Measurements from ENCODE around the gene SLC6A3. TPM values are rescaled to one million over a fixed set of nuclear protein-coding genes. Genes with fewer than 3 reads are reported as not detected.

The SLC6A3 gene
- total and polyA plus RNA-seq, 2 donors (not counting 3 experiments of a cell fraction or from before 2014, with no cell fraction given), result not detected

GRCh38 chr5:1479066-1479465 is 33.8 kb upstream of the SLC6A3 start:
- H3K27ac ChIP-seq (ENCODE audit: insufficient read depth, low read depth, low read length), result no peak overlapping the region
- dilution Hi-C loops (cut with MboI; ENCODE audit: extremely low pct_ligation_motif_present, low sequenced_read_pairs), result no loop called here
- H3K9me3 ChIP-seq (replicated peaks; ENCODE audit: control insufficient read depth, insufficient read depth, low read length), result no peaks in the 10 kb centered on the region
- no TSS peak for BruUV-seq (replicated peaks)
- ChIA-PET CTCF (interaction anchor here (1.2 to 1.9 kb wide), 4 partner anchors 13 to 166 kb away, joined by 3 to 7 read pairs (median 4); no protein-coding TSS in a partner anchor), POLR2A (no interaction called here)
- no peaks in the 10 kb centered on the region for H4K20me1 ChIP-seq (replicated peaks; ENCODE audit: control insufficient read depth, extremely low read depth, insufficient read depth, low read length)
- no peak overlapping the region for H2AFZ ChIP-seq (ENCODE audit: low read depth, low read length)
- TF ChIP-seq EZH2 (IDR thresholded peaks at IDR 0.05; ENCODE audit: borderline replicate concordance, low read depth, low read length, severe bottlenecking) (no peak), FOS (IDR thresholded peaks at IDR 0.05; ENCODE audit: borderline replicate concordance, insufficient read depth, low read length) (no peak)
- FAIRE-seq (no peak), DNase-seq (ENCODE audit: low read depth, low spot score) (no peak)
- H3K4me1 ChIP-seq (ENCODE audit: control insufficient read depth, extremely low read depth, insufficient read depth, low read length), result no peaks in the 10 kb centered on the region
- no peaks in the 10 kb centered on the region for H3K79me2 ChIP-seq (ENCODE audit: control insufficient read depth, insufficient read depth, low read length)
- peaks cover 4 to 17% of the 10 kb centered on the region in 2 experiments for H3K36me3 ChIP-seq (ENCODE audit: control insufficient read depth in 2 of 2, extremely low read depth in 1 of 2, insufficient read depth in 2 of 2, low read length in 2 of 2)
- no peak overlapping the region for H3K9ac ChIP-seq (replicated peaks; ENCODE audit: extremely low read depth, insufficient read depth, low read length)
- H3K4me2 ChIP-seq (ENCODE audit: insufficient read depth, low read length), result no peak overlapping the region
- H3K4me3 ChIP-seq (replicated peaks in 1 of 3; ENCODE audit: insufficient read depth in 1 of 3, low read depth in 1 of 3, low read length in 3 of 3), result no peak overlapping the region
- no peaks in the 10 kb centered on the region for H3K9me1 ChIP-seq (replicated peaks; ENCODE audit: control insufficient read depth, extremely low read depth, insufficient read depth, low read length)
- intact Hi-C loops (cut with micrococcal nuclease), result loop anchor here (1.0 kb wide), 2 partner anchors 162 to 166 kb away; no protein-coding TSS in a partner anchor
- no peaks in the 10 kb centered on the region for H3K27me3 ChIP-seq (ENCODE audit: control insufficient read depth in 2 of 2, insufficient read depth in 2 of 2, low read length in 2 of 2)

GRCh38 chr5:1478271-1479035 is 33.2 kb upstream of the SLC6A3 start:
- Histone ChIP-seq H3K9me3 (replicated peaks; ENCODE audit: control insufficient read depth, insufficient read depth, low read length) (no peaks in the 10 kb centered on the region), H3K9me1 (replicated peaks; ENCODE audit: control insufficient read depth, extremely low read depth, insufficient read depth, low read length) (no peaks in the 10 kb centered on the region), H3K79me2 (ENCODE audit: control insufficient read depth, insufficient read depth, low read length) (no peaks in the 10 kb centered on the region), H3K27ac (ENCODE audit: insufficient read depth, low read depth, low read length) (no peak overlapping the region), H3K9ac (replicated peaks; ENCODE audit: extremely low read depth, insufficient read depth, low read length) (no peak overlapping the region), H2AFZ (ENCODE audit: low read depth, low read length) (no peak overlapping the region), H3K27me3 (ENCODE audit: control insufficient read depth in 2 of 2, insufficient read depth in 2 of 2, low read length in 2 of 2) (no peaks in the 10 kb centered on the region), H3K4me3 (replicated peaks in 1 of 3; ENCODE audit: insufficient read depth in 1 of 3, low read depth in 1 of 3, low read length in 3 of 3) (no peak overlapping the region), H3K36me3 (ENCODE audit: control insufficient read depth in 2 of 2, extremely low read depth in 1 of 2, insufficient read depth in 2 of 2, low read length in 2 of 2) (peaks cover 4 to 17% of the 10 kb centered on the region in 2 experiments), H4K20me1 (replicated peaks; ENCODE audit: control insufficient read depth, extremely low read depth, insufficient read depth, low read length) (no peaks in the 10 kb centered on the region), H3K4me1 (ENCODE audit: control insufficient read depth, extremely low read depth, insufficient read depth, low read length) (no peaks in the 10 kb centered on the region), H3K4me2 (ENCODE audit: insufficient read depth, low read length) (no peak overlapping the region)
- CTCF ChIA-PET, result interaction anchor here (1.4 to 1.9 kb wide), 3 partner anchors 14 to 166 kb away, joined by 3 to 7 read pairs (median 7); no protein-coding TSS in a partner anchor
- DNase-seq (ENCODE audit: low read depth, low spot score) (no peak), FAIRE-seq (no peak)
- no peak for TF ChIP-seq GATA2 (IDR thresholded peaks at IDR 0.05; ENCODE audit: insufficient read depth, insufficient read length, low read depth, low read length)
- no peak for TF ChIP-seq EZH2 (IDR thresholded peaks at IDR 0.05; ENCODE audit: borderline replicate concordance, low read depth, low read length, severe bottlenecking)
- TF ChIP-seq JUN (IDR thresholded peaks at IDR 0.05; ENCODE audit: borderline replicate concordance, insufficient read depth, insufficient read length, low read depth), result no peak
- no peak for TF ChIP-seq POLR2A (IDR thresholded peaks at IDR 0.05; ENCODE audit: low read depth, low read length)
- TF ChIP-seq CTCF (IDR thresholded peaks at IDR 0.05; ENCODE audit: extremely low read depth in 1 of 2, insufficient read depth in 1 of 2, low read depth in 1 of 2, low read length in 2 of 2), result no peak
- no peak for TF ChIP-seq MAX (IDR thresholded peaks at IDR 0.05; ENCODE audit: insufficient read depth, insufficient read length)
- no peak for TF ChIP-seq MYC (IDR thresholded peaks at IDR 0.05; ENCODE audit: low read depth, low read length)
- TF ChIP-seq POLR2AphosphoS5 (IDR thresholded peaks at IDR 0.05; ENCODE audit: insufficient read depth, low read depth, low read length), result no peak
- BruUV-seq (replicated peaks), result no TSS peak
- intact Hi-C loops (cut with micrococcal nuclease), result loop anchor here (1.0 kb wide), 2 partner anchors 163 to 167 kb away; no protein-coding TSS in a partner anchor
- POLR2A ChIA-PET, result no interaction called here
- dilution Hi-C loops (cut with MboI; ENCODE audit: extremely low pct_ligation_motif_present, low sequenced_read_pairs), result no loop called here
